IMR-90 (cell line): ENCODE measurements around the gene TSC2. TPM values are rescaled to one million over a fixed set of nuclear protein-coding genes. Genes with fewer than 3 reads are reported as not detected.

Source experiments
- ATAC-seq: fragments of 200-7000 bp; cut with Tn5 transposase; 2 replicates; pipeline ENCODE4 v1.9.1; 2020; ENCODE audit warnings: low read depth, mild to moderate bottlenecking, moderate library complexity
- BruUV-seq: library from RNA; stranded (reverse); fragments of 400-500 nt; replicated peaks from 2 replicates; lab custom pipeline; 2021; lab: Mats Ljungman, UMichigan
- CTCF ChIA-PET: fragments of 300-600 bp; formaldehyde crosslinking; extraction: SDS; loops from one replicate; lab custom pipeline; 2021; ENCODE audit warnings: antibody characterized with exemption; lab: Yijun Ruan, JAX
- POLR2A ChIA-PET: fragments of 300-600 bp; sonication (Branson Sonifier 250); formaldehyde crosslinking; loops from one replicate; lab custom pipeline; 2022; ENCODE audit warnings: antibody characterized with exemption; ENCODE audit not compliant: unreplicated experiment; lab: Charles Lee
- DNase-seq: peaks from one replicate; pipeline ENCODE4 v3.0.0; 2013
- H2AFZ ChIP-seq: replicated peaks from 2 replicates; pipeline ENCODE3; 2013; ENCODE audit warnings: low read length, mild to moderate bottlenecking; ENCODE audit not compliant: poor library complexity
- H2AK5ac ChIP-seq: 2 replicates; pipeline ENCODE4 v1.6.1; 2013; ENCODE audit warnings: low read depth, low read length, inconsistent platforms
- H2AK9ac ChIP-seq: replicated peaks from 2 replicates; pipeline ENCODE3; 2013; ENCODE audit warnings: mild to moderate bottlenecking, low read depth, low read length, moderate library complexity; ENCODE audit not compliant: poor library complexity
- H2BK120ac ChIP-seq: 2 replicates; pipeline ENCODE4 v1.6.1; 2013; ENCODE audit warnings: low read depth, low read length, inconsistent platforms
- H2BK15ac ChIP-seq: 3 replicates; pipeline ENCODE4 v1.6.1; 2013; ENCODE audit warnings: low read depth, low read length, inconsistent platforms
- H2BK20ac ChIP-seq: 2 replicates; pipeline ENCODE4 v1.6.1; 2013; ENCODE audit warnings: low read depth, mild to moderate bottlenecking, inconsistent platforms, low read length, moderate library complexity
- H2BK5ac ChIP-seq: 2 replicates; pipeline ENCODE4 v1.6.1; 2013; ENCODE audit warnings: mild to moderate bottlenecking, low read depth, low read length, inconsistent platforms; ENCODE audit not compliant: poor library complexity, severe bottlenecking
- H3K14ac ChIP-seq: replicated peaks from 2 replicates; pipeline ENCODE4 v1.6.1; 2013; ENCODE audit warnings: low read depth, low read length, inconsistent platforms
- H3K18ac ChIP-seq: 2 replicates; pipeline ENCODE4 v1.6.1; 2013; ENCODE audit warnings: low read depth, low read length, control low read depth
- H3K23ac ChIP-seq: 2 replicates; pipeline ENCODE4 v1.6.1; 2013; ENCODE audit warnings: low read depth, low read length, inconsistent platforms
- H3K27ac ChIP-seq: 2 replicates; pipeline ENCODE4 v1.5.1; 2013; ENCODE audit warnings: mild to moderate bottlenecking, control low read depth, low read length; ENCODE audit not compliant: insufficient read depth
- H3K27me3 ChIP-seq: 2 replicates; pipeline ENCODE4 v1.6.1; 2013; ENCODE audit warnings: low read length; ENCODE audit not compliant: control insufficient read depth, insufficient read depth
- H3K36me3 ChIP-seq: 2 replicates; pipeline ENCODE4 v1.6.1; 2013; ENCODE audit warnings: low read length, mixed read lengths; ENCODE audit not compliant: control insufficient read depth, insufficient read depth
- H3K4ac ChIP-seq: 2 replicates; pipeline ENCODE4 v1.6.1; 2013; ENCODE audit warnings: low read depth, low read length, inconsistent platforms
- H3K4me1 ChIP-seq: 2 replicates; pipeline ENCODE4 v1.6.1; 2013; ENCODE audit warnings: low read length, mixed read lengths; ENCODE audit not compliant: control insufficient read depth, insufficient read depth
- H3K4me2 ChIP-seq: 2 replicates; pipeline ENCODE4 v1.6.1; 2013; ENCODE audit warnings: low read depth, mild to moderate bottlenecking, control low read depth, low read length, moderate library complexity
- H3K4me3 ChIP-seq: 2 replicates; pipeline ENCODE4 v1.5.1; 2013; ENCODE audit warnings: low read depth, mild to moderate bottlenecking, control low read depth, low read length, moderate library complexity; ENCODE audit not compliant: insufficient read depth
- H3K56ac ChIP-seq: 2 replicates; pipeline ENCODE4 v1.6.1; 2013; ENCODE audit warnings: low read length, inconsistent platforms; ENCODE audit not compliant: insufficient read depth; ENCODE audit errors: extremely low read depth
- H3K79me1 ChIP-seq, 2 experiments: 2 replicates each; pipeline ENCODE4 v1.6.1; 2013; ENCODE audit warnings: low read length in 2 of 2, inconsistent platforms in 1 of 2, low read depth in 1 of 2
- H3K9ac ChIP-seq: 2 replicates; pipeline ENCODE4 v1.6.1; 2013; ENCODE audit warnings: low read depth, low read length, control low read depth
- H3K9me1 ChIP-seq: 2 replicates; pipeline ENCODE4 v1.6.1; 2013; ENCODE audit warnings: low read length, inconsistent platforms; ENCODE audit not compliant: insufficient read depth
- H3K9me3 ChIP-seq: 2 replicates; pipeline ENCODE4 v1.6.1; 2013; ENCODE audit warnings: low read length; ENCODE audit not compliant: control insufficient read depth, insufficient read depth
- H4K20me1 ChIP-seq: 2 replicates; pipeline ENCODE4 v1.6.1; 2013; ENCODE audit warnings: low read length, inconsistent platforms; ENCODE audit not compliant: insufficient read depth
- H4K5ac ChIP-seq: 2 replicates; pipeline ENCODE4 v1.6.1; 2013; ENCODE audit warnings: mild to moderate bottlenecking, low read depth, low read length, control low read depth
- H4K8ac ChIP-seq, 2 experiments: 2 replicates each; pipeline ENCODE4 v1.6.1; 2013; ENCODE audit warnings: low read depth in 2 of 2, low read length in 2 of 2, control low read depth in 1 of 2, inconsistent platforms in 1 of 2
- H4K91ac ChIP-seq: 2 replicates; pipeline ENCODE4 v1.6.1; 2013; ENCODE audit warnings: low read depth, low read length, inconsistent platforms; ENCODE audit not compliant: insufficient read depth
- BHLHE40 ChIP-seq: fragments of 150-350 bp; IDR thresholded peaks from 2 replicates; pipeline ENCODE4 v1.6.1; 2016; ENCODE audit warnings: mild to moderate bottlenecking, low read depth, low read length
- CEBPB ChIP-seq: IDR thresholded peaks from 2 replicates; pipeline ENCODE4 v1.6.1; 2012; ENCODE audit warnings: low read depth, low read length, improper control_type of control experiment
- CHD1 ChIP-seq: IDR thresholded peaks from 2 replicates; pipeline ENCODE4 v1.6.1; 2012; ENCODE audit warnings: low read depth, low read length, improper control_type of control experiment
- FOS ChIP-seq: fragments of 150-350 bp; IDR thresholded peaks from 2 replicates; pipeline ENCODE4 v1.6.1; 2016; ENCODE audit warnings: low read depth, low read length
- MAFK ChIP-seq: IDR thresholded peaks from 2 replicates; pipeline ENCODE4 v1.6.1; 2012; ENCODE audit warnings: low read depth, low read length, improper control_type of control experiment
- MAZ ChIP-seq: IDR thresholded peaks from 2 replicates; pipeline ENCODE4 v1.6.1; 2012; ENCODE audit warnings: low read depth, mild to moderate bottlenecking, low read length, improper control_type of control experiment, moderate library complexity, borderline replicate concordance
- MXI1 ChIP-seq: IDR thresholded peaks from 2 replicates; pipeline ENCODE4 v1.6.1; 2012; ENCODE audit warnings: low read depth, mild to moderate bottlenecking, low read length, moderate library complexity, borderline replicate concordance
- NFE2L2 ChIP-seq: fragments of 150-350 bp; IDR thresholded peaks from 2 replicates; pipeline ENCODE4 v1.6.1; 2016; ENCODE audit warnings: low read depth, mild to moderate bottlenecking, low read length
- POLR2A ChIP-seq: IDR thresholded peaks from 2 replicates; pipeline ENCODE4 v1.6.1; 2012; ENCODE audit warnings: mild to moderate bottlenecking, low read depth, low read length
- RAD21 ChIP-seq: IDR thresholded peaks from 2 replicates; pipeline ENCODE4 v1.6.1; 2012; ENCODE audit warnings: low read length, improper control_type of control experiment
- RCOR1 ChIP-seq: IDR thresholded peaks from 2 replicates; pipeline ENCODE4 v1.6.1; 2012; ENCODE audit warnings: mild to moderate bottlenecking, low read length, improper control_type of control experiment; ENCODE audit not compliant: insufficient replicate concordance
- RFX5 ChIP-seq: IDR thresholded peaks from 2 replicates; pipeline ENCODE4 v1.8.0; 2012; ENCODE audit warnings: low read depth, mild to moderate bottlenecking, low read length, moderate library complexity
- SMC3 ChIP-seq: fragments of 150-350 bp; IDR thresholded peaks from 2 replicates; pipeline ENCODE4 v1.6.1; 2016; ENCODE audit warnings: low read depth, mild to moderate bottlenecking, antibody characterized with exemption, low read length, moderate library complexity
- WGBS, 2 experiments: methylation state at CpG; one replicate each; pipeline versions ENCODE4 v1.1.5 to v1.1.7; 2013; ENCODE audit warnings: missing lambda C conversion rate in 2 of 2; ENCODE audit not compliant: insufficient read length in 1 of 2; ENCODE audit errors: extremely low coverage in 2 of 2; 5-methylcytosine and 5-hydroxymethylcytosine counted together
- dilution Hi-C: fragments of 300-500 bp; cut with HindIII; formaldehyde crosslinking; loops from one replicate; pipeline ENCODE4 v1.14.3; 2018; ENCODE audit warnings: low sequenced_read_pairs; ENCODE audit not compliant: unreplicated experiment
- in situ Hi-C: fragments of 300-500 bp; cut with MboI; formaldehyde crosslinking; loops from 3 replicates; pipeline ENCODE4 v1.14.3; 2019; ENCODE audit warnings: low sequenced_read_pairs, inconsistent platforms, mixed read lengths
- intact Hi-C: fragments of 100-400 bp; cut with micrococcal nuclease; formaldehyde crosslinking; loops from 2 replicates; pipeline ENCODE4 v1.10.0; 2022
- polyA plus RNA-seq, 3 experiments: library from polyadenylated mRNA; depleted of rRNA; stranded (reverse); fragments of >200 nt; gene quantifications; 2 replicates each; pipeline ENCODE4 v1.2.3, GENCODE V29; 2012; ENCODE audit warnings: low replicate concordance in 1 of 3
- total RNA-seq: library from RNA; depleted of rRNA; stranded (reverse); fragments of >200 nt; gene quantifications from 2 replicates; pipeline ENCODE4 v1.2.3, GENCODE V29; 2012
- TF ChIP-seq, protein P1 (sequence below): conservative IDR thresholded peaks from 2 replicates; pipeline ENCODE4 v1.5.1; 2012; ENCODE audit warnings: mild to moderate bottlenecking, low read depth, low read length, improper control_type of control experiment
- TF ChIP-seq, protein P2 (sequence below): fragments of 150-350 bp; IDR thresholded peaks from 2 replicates; pipeline ENCODE4 v1.6.1; 2017; ENCODE audit warnings: mild to moderate bottlenecking, antibody characterized with exemption, low read length, low read depth
- TF ChIP-seq, protein P3 (sequence below): fragments of 150-350 bp; IDR thresholded peaks from 2 replicates; pipeline ENCODE4 v1.6.1; 2016; ENCODE audit warnings: low read depth, mild to moderate bottlenecking, low read length, moderate library complexity, borderline replicate concordance

The TSC2 gene
- total and polyA plus RNA-seq, 2 of the 4 experiments (the other 2 are of a cell fraction) = 31.4 to 88.6 TPM

- ATAC-seq = no peak
- H4K20me1 ChIP-seq = peaks cover 34% of the 10 kb centered on the region
- H3K56ac ChIP-seq = no peak overlapping the region
- H4K8ac ChIP-seq = no peak overlapping the region
- DNase-seq = no peak
- no peak overlapping the region for H2BK5ac ChIP-seq
- in situ Hi-C loops (no loop called here), intact Hi-C loops (no loop called here), dilution Hi-C loops (no loop called here)
- H3K23ac ChIP-seq = no peak overlapping the region
- no peak overlapping the region for H3K4ac ChIP-seq
- no peak overlapping the region for H3K4me2 ChIP-seq
- H3K36me3 ChIP-seq = peaks cover 87% of the 10 kb centered on the region
- no peaks in the 10 kb centered on the region for H3K9me3 ChIP-seq
- H3K27ac ChIP-seq = no peak overlapping the region
- no TSS peak for BruUV-seq
- 87% methylated on average over 27 of the region's 49 CpGs; no CpG with 5 or more reads in 1 of the 2 experiments for WGBS, 2 experiments
- H2AK9ac ChIP-seq = no peak overlapping the region
- ChIA-PET CTCF (interaction anchor here (0.6 kb wide), 1 partner anchor 49 kb away, joined by 4 read pairs; no protein-coding TSS in a partner anchor), POLR2A (no interaction called here)
- no peak overlapping the region for H2BK120ac ChIP-seq
- no peak overlapping the region for H3K18ac ChIP-seq
- TF ChIP-seq CEBPB (no peak), MAFK (no peak), CHD1 (no peak), BHLHE40 (no peak), NFE2L2 (no peak), RFX5 (no peak), RAD21 (no peak), SMC3 (no peak), RCOR1 (no peak), POLR2A (no peak), MXI1 (no peak), MAZ (no peak), FOS (no peak)
- TF ChIP-seq, protein P1, sequence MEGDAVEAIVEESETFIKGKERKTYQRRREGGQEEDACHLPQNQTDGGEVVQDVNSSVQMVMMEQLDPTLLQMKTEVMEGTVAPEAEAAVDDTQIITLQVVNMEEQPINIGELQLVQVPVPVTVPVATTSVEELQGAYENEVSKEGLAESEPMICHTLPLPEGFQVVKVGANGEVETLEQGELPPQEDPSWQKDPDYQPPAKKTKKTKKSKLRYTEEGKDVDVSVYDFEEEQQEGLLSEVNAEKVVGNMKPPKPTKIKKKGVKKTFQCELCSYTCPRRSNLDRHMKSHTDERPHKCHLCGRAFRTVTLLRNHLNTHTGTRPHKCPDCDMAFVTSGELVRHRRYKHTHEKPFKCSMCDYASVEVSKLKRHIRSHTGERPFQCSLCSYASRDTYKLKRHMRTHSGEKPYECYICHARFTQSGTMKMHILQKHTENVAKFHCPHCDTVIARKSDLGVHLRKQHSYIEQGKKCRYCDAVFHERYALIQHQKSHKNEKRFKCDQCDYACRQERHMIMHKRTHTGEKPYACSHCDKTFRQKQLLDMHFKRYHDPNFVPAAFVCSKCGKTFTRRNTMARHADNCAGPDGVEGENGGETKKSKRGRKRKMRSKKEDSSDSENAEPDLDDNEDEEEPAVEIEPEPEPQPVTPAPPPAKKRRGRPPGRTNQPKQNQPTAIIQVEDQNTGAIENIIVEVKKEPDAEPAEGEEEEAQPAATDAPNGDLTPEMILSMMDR = no peak
- TF ChIP-seq, protein P2, sequence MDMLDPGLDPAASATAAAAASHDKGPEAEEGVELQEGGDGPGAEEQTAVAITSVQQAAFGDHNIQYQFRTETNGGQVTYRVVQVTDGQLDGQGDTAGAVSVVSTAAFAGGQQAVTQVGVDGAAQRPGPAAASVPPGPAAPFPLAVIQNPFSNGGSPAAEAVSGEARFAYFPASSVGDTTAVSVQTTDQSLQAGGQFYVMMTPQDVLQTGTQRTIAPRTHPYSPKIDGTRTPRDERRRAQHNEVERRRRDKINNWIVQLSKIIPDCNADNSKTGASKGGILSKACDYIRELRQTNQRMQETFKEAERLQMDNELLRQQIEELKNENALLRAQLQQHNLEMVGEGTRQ = no peak
- TF ChIP-seq, protein P3, sequence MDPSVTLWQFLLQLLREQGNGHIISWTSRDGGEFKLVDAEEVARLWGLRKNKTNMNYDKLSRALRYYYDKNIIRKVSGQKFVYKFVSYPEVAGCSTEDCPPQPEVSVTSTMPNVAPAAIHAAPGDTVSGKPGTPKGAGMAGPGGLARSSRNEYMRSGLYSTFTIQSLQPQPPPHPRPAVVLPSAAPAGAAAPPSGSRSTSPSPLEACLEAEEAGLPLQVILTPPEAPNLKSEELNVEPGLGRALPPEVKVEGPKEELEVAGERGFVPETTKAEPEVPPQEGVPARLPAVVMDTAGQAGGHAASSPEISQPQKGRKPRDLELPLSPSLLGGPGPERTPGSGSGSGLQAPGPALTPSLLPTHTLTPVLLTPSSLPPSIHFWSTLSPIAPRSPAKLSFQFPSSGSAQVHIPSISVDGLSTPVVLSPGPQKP = no peak
- peaks cover 11 to 29% of the 10 kb centered on the region in 2 experiments for H3K79me1 ChIP-seq
- no peak overlapping the region for H3K4me3 ChIP-seq
- H4K91ac ChIP-seq = no peak overlapping the region
- H3K9ac ChIP-seq = no peak overlapping the region
- H3K27me3 ChIP-seq = no peaks in the 10 kb centered on the region
- H4K5ac ChIP-seq = no peak overlapping the region
- H2BK15ac ChIP-seq = no peak overlapping the region
- no peak overlapping the region for H3K14ac ChIP-seq
- H2AFZ ChIP-seq = no peak overlapping the region
- H3K4me1 ChIP-seq = no peaks in the 10 kb centered on the region
- H2BK20ac ChIP-seq = no peak overlapping the region
- 0 out of 2 replicates have a peak, but pooled peaks cover 2% of the 10 kb centered on the region for H3K9me1 ChIP-seq
- no peak overlapping the region for H2AK5ac ChIP-seq
Measured at GRCh38 chr16:2091547-2092255, 43.9 kb downstream of the TSC2 start.
